Activated naive CD4-positive, alpha-beta T cell treated with anti-CD3 and anti-CD28 coated beads, Interleukin-2, amount 10 ng/mL, durations not matched to agents 7 days and 5 days (primary cell): Measurements from ENCODE around the gene NEU4.
A peak's percentile ranks its signal among the peaks of the same experiment; 100 is the strongest.

Experiments used
- CTCF ChIA-PET: fragments of 350-600 bp; sonication (Branson Sonifier 250); formaldehyde crosslinking; loops from one replicate; lab custom pipeline; 2021; ENCODE audit warnings: antibody characterized with exemption; lab: Charles Lee
- DNase-seq: peaks from one replicate; pipeline ENCODE4 v3.0.0-alpha.2; 2020
- H3K27ac Mint-ChIP-seq: one replicate; pipeline ENCODE4 v1.8.0; 2021; ENCODE audit warnings: mild to moderate bottlenecking, moderate library complexity, mixed read lengths
- H3K27me3 Mint-ChIP-seq: one replicate; pipeline ENCODE4 v1.8.0; 2021; ENCODE audit warnings: mild to moderate bottlenecking, mixed read lengths
- H3K36me3 Mint-ChIP-seq: one replicate; pipeline ENCODE4 v1.8.0; 2021; ENCODE audit warnings: mixed read lengths
- H3K4me1 Mint-ChIP-seq: one replicate; pipeline ENCODE4 v1.8.0; 2021; ENCODE audit warnings: mixed read lengths
- H3K4me3 Mint-ChIP-seq: one replicate; pipeline ENCODE4 v1.8.0; 2021; ENCODE audit warnings: mild to moderate bottlenecking, moderate library complexity, mixed read lengths
- H3K9me3 Mint-ChIP-seq: one replicate; pipeline ENCODE4 v1.8.0; 2021; ENCODE audit warnings: mixed read lengths

The NEU4 gene

DNA sequence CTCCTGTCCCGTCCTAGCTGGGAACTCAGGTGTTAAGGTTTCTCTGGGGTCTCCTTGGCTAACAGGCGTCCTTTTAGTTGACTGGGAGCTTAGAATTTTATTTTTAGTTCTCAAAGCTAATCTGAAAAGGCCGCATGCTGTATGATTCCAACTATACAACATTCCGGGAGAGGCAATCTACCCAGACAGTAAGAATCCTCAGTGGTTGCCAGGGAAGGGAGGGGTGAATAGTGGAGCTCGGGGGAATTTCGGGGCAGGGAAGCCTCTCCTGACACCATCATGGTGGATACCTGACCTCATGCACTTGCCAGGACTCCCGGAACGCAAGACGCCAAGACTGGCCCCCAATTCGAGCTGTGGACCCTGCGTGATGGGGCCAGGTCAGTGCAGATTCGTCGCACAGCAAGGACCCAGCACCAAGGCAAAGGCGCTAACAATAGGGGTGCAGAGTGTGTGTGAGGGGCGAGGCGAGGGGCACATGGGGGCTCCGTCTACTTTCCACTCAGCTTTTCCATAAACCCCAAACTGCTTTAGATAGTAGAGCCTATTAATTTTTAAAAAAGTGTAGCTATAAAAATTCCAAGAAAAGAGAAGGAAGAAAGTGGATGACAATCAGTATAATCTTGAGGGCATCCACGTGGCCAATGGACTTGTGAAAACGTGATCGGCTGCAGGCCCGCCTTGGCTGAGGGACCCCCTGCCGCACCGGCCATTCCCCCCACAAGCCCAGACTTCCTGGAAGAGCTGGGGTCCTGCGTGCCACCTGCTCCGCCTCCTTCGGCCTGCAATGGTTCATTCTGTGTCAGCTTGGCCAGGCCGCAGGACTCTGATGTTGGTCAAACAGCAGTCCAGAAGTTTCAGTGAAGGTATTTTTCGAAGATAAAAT is 32.4 kb downstream of the NEU4 start:
- H3K4me1 Mint-ChIP-seq = peaks cover 30% of the 10 kb centered on the region
- peak overlapping the region; percentile 19 for H3K27ac Mint-ChIP-seq
- H3K4me3 Mint-ChIP-seq = no peak overlapping the region
- H3K36me3 Mint-ChIP-seq = no peaks in the 10 kb centered on the region
- CTCF ChIA-PET = no interaction called here
- no peak for DNase-seq
- peaks cover 76% of the 10 kb centered on the region for H3K27me3 Mint-ChIP-seq
- no peaks in the 10 kb centered on the region for H3K9me3 Mint-ChIP-seq

DNA sequence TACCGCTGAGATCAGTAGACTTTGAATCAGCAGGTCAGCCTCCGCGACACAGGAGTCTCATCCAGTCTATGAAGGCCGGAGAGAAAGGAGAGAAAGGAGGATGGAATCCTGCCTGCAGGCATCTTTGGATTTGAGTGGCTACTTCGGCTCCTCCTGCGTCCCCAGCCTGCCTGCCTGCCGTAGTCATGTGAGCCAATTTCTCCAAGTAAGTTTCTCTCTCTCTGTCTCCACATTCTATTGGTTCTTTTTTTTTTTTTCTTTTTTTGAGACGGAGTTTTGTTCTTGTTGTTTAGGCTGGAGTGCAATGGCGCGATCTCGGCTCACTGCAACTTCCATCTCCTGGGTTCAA is 33.0 kb downstream of the NEU4 start:
- no peak for DNase-seq
- no peak overlapping the region for H3K27ac Mint-ChIP-seq
- H3K36me3 Mint-ChIP-seq = no peaks in the 10 kb centered on the region
- H3K9me3 Mint-ChIP-seq = no peaks in the 10 kb centered on the region
- CTCF ChIA-PET = no interaction called here
- peaks cover 79% of the 10 kb centered on the region for H3K27me3 Mint-ChIP-seq
- H3K4me3 Mint-ChIP-seq = no peak overlapping the region
- H3K4me1 Mint-ChIP-seq = peaks cover 34% of the 10 kb centered on the region

DNA sequence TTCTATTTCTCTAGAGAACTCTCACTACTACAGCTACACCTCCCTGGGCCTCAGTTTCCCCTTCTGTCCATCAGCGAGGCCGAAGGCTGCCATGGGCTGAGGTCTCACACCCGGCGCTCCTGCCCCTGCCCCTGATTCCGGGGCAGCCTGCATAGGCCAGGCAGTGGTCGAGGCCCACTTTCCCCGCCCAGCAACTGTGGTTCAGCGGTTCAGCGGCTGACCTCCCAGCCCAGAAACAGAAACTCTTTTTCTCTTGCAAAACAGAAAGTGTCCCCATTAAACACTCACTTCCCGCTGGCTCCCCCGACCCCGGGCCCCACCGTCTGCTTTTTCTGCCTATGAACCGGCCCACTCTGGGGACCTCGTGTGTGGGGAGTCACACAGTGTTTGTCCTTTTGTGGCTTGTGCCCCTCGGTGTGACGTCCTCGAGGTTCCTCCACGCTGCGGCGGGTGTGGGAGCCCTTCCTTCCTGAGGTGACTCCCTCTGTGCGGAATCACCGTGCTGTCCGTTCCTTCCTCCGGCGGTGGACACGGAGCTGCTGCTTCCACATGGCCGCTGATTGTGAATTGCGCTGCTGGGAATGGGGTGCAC is 33.7 kb downstream of the NEU4 start:
- Mint-ChIP-seq H3K36me3 (no peaks in the 10 kb centered on the region), H3K4me3 (peak overlapping the region; percentile 48), H3K9me3 (no peaks in the 10 kb centered on the region), H3K4me1 (peaks cover 35% of the 10 kb centered on the region), H3K27ac (peak overlapping the region; percentile 64), H3K27me3 (peaks cover 75% of the 10 kb centered on the region)
- DNase-seq = peak; percentile 58
- CTCF ChIA-PET = no interaction called here

GRCh38 chr2:241843321-241844065 is 34.5 kb downstream of the NEU4 start:
- H3K4me1 Mint-ChIP-seq = peaks cover 35% of the 10 kb centered on the region
- H3K4me3 Mint-ChIP-seq = peak overlapping the region; percentile 48
- H3K9me3 Mint-ChIP-seq = no peaks in the 10 kb centered on the region
- DNase-seq = no peak
- H3K27ac Mint-ChIP-seq = no peak overlapping the region
- peaks cover 71% of the 10 kb centered on the region for H3K27me3 Mint-ChIP-seq
- CTCF ChIA-PET = interaction anchor here (1.0 kb wide), 1 partner anchor 25 kb away, joined by 6 read pairs; no protein-coding TSS in a partner anchor
- no peaks in the 10 kb centered on the region for H3K36me3 Mint-ChIP-seq

GRCh38 chr2:241844066-241844728 is 35.2 kb downstream of the NEU4 start:
- Mint-ChIP-seq H3K27ac (no peak overlapping the region), H3K4me1 (peaks cover 35% of the 10 kb centered on the region), H3K36me3 (no peaks in the 10 kb centered on the region), H3K9me3 (no peaks in the 10 kb centered on the region), H3K27me3 (peaks cover 64% of the 10 kb centered on the region), H3K4me3 (peak overlapping the region; percentile 55)
- DNase-seq = peak; percentile 79
- CTCF ChIA-PET = interaction anchor here (1.0 to 1.6 kb wide), 3 partner anchors 16 to 35 kb away, joined by 3 to 9 read pairs (median 6); no protein-coding TSS in a partner anchor

DNA sequence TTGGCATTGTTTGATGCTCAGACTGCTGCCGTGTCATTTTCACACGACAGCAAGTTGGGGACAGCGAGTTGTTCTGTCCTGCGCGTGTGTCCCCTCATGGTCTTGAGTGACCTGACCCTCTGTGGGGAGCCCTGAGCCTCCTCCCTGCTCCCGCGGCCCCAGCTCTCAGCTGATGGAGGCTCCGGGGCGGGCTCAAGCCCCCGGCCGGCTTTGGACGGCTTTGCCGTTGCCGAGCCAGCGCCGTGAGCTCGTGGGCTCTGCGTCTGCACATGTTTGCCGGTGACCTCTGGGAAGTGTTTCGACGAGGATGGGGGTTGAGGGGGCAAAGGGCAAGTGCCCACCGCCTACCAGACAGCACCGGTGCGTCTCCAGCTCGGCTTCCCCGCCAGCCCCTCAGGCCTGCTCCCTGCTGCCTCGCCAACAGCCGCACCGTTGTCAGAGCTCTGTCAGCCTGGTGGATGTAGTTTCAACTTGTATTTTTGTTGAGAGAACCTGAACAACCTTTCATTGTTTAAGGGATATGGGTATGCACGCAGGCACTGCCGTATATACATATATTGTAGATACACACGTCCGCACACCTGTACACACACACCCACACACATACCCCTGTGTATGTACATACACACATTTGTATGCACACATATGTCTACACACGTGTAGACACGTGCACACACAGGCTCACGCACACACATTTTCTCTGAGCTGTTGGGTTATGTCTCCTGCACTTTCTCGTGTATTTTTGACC is 36.0 kb downstream of the NEU4 start:
- Mint-ChIP-seq H3K4me1 (peaks cover 35% of the 10 kb centered on the region), H3K4me3 (peak overlapping the region; percentile 55), H3K9me3 (no peaks in the 10 kb centered on the region), H3K36me3 (no peaks in the 10 kb centered on the region), H3K27ac (no peak overlapping the region), H3K27me3 (peaks cover 60% of the 10 kb centered on the region)
- CTCF ChIA-PET = interaction anchor here (0.7 to 1.6 kb wide), 4 partner anchors 15 to 34 kb away, joined by 3 to 9 read pairs (median 4); no protein-coding TSS in a partner anchor
- no peak for DNase-seq

DNA sequence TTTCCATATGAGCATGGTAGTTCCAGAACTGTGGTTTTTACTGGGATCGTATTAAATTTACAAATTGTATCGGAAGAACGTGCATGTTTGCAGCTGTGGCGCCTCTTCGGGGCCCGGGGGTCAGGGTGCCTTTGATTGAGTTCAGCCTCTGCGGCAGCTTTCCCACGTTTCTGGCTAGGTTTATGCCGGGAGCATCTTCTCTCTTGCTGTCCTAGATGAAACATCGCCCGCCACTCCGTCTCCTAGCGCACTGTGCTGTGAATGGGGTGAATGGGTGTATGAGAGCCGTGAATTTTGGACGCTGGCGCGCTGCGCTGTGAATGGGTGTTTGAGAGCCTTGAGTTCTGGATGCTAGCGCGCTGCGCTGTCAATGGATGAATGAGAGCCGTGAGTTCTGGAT is 37.4 kb downstream of the NEU4 start:
- CTCF ChIA-PET = no interaction called here
- H3K4me1 Mint-ChIP-seq = peaks cover 35% of the 10 kb centered on the region
- H3K36me3 Mint-ChIP-seq = no peaks in the 10 kb centered on the region
- no peak for DNase-seq
- H3K27ac Mint-ChIP-seq = no peak overlapping the region
- H3K4me3 Mint-ChIP-seq = no peak overlapping the region
- H3K9me3 Mint-ChIP-seq = no peaks in the 10 kb centered on the region
- peaks cover 48% of the 10 kb centered on the region for H3K27me3 Mint-ChIP-seq

DNA sequence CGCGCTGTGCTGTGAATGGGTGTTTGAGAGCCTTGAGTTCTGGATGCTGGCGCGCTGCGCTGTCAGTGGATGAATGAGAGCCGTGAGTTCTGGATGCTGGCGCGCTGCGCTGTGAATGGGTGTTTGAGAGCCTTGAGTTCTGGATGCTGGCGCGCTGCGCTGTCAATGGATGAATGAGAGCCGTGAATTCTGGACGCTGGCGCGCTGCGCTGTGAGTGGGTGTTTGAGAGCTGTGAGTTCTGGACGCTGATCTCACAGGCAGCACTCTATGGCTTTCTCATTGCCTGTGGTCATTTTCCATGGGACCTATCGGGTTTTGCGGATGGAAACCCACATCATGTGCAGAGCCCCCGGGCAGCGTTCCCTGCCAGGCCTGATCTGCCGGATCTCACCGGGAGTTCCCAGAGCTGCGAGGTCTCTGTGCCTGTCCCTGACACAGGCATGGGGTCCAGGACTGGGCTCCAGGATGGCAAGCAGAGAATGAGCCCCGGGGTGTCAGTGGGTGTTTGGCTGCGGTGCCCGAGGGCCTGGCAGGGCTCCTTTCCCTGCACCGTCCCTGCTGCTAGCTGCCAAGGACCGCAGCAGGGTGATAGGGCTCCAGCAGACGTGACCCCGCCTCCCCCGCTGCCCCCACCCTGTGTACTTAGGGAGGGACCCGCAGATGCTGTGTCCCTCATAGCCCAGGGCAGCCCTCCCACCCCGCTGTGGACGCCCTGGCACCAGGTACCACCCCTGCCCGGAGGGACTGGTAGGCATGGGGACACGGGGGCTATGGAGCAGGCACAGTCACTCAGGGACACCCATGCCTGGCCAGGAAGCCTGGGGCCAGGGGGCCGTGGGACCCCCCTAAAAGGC is 40.0 kb downstream of the NEU4 start:
- H3K27me3 Mint-ChIP-seq = peaks cover 26% of the 10 kb centered on the region
- H3K9me3 Mint-ChIP-seq = no peaks in the 10 kb centered on the region
- H3K4me1 Mint-ChIP-seq = peaks cover 24% of the 10 kb centered on the region
- H3K36me3 Mint-ChIP-seq = no peaks in the 10 kb centered on the region
- H3K4me3 Mint-ChIP-seq = no peak overlapping the region
- H3K27ac Mint-ChIP-seq = no peak overlapping the region
- DNase-seq = peak; percentile 15
- CTCF ChIA-PET = no interaction called here

- Mint-ChIP-seq H3K27me3 (peaks cover 19% of the 10 kb centered on the region), H3K9me3 (no peaks in the 10 kb centered on the region), H3K27ac (no peak overlapping the region), H3K4me3 (no peak overlapping the region), H3K4me1 (peaks cover 17% of the 10 kb centered on the region), H3K36me3 (no peaks in the 10 kb centered on the region)
- peak; percentile 17 for DNase-seq
- CTCF ChIA-PET = no interaction called here
Measured at GRCh38 chr2:241849616-241850543, 40.9 kb downstream of the NEU4 start.

- Mint-ChIP-seq H3K27ac (no peak overlapping the region), H3K9me3 (no peaks in the 10 kb centered on the region), H3K36me3 (no peaks in the 10 kb centered on the region), H3K4me1 (peaks cover 10% of the 10 kb centered on the region), H3K4me3 (no peak overlapping the region), H3K27me3 (peaks cover 13% of the 10 kb centered on the region)
- CTCF ChIA-PET = no interaction called here
- no peak for DNase-seq
Measured at GRCh38 chr2:241850544-241851324, 41.7 kb downstream of the NEU4 start.

GRCh38 chr2:241851325-241852115 is 42.5 kb downstream of the NEU4 start:
- Mint-ChIP-seq H3K9me3 (no peaks in the 10 kb centered on the region), H3K4me1 (peaks cover 4% of the 10 kb centered on the region), H3K27me3 (peaks cover 5% of the 10 kb centered on the region), H3K36me3 (no peaks in the 10 kb centered on the region), H3K4me3 (no peak overlapping the region), H3K27ac (no peak overlapping the region)
- CTCF ChIA-PET = no interaction called here
- peak; percentile 9 for DNase-seq
